Measurements from ENCODE around the gene UBR1.
"Not testable (repeated sequence)": the region's sequence is repeated elsewhere in the genome, so short reads cannot be mapped to it uniquely, and the experiment has no call there.

Gene UBR1

GRCh38 chr15:42954291-42954690 lies 151.5 kb downstream of the UBR1 start:
- no peak for FAIRE-seq

- FAIRE-seq = not testable (repeated sequence)
Observed at GRCh38 chr15:42948898-42949297, 156.9 kb downstream of the UBR1 start.

GRCh38 chr15:42940527-42940926 lies 165.3 kb downstream of the UBR1 start:
- FAIRE-seq = no peak

- FAIRE-seq = no peak
Observed at GRCh38 chr15:42939841-42940240, 166.0 kb downstream of the UBR1 start.

- FAIRE-seq = no peak
Observed at GRCh38 chr15:42937143-42937542, 168.7 kb downstream of the UBR1 start.

- FAIRE-seq = no peak
Observed at GRCh38 chr15:42933886-42934667, 171.8 kb downstream of the UBR1 start.

GRCh38 chr15:42932833-42933515 lies 172.9 kb downstream of the UBR1 start:
- no peak for FAIRE-seq

- FAIRE-seq = no peak
Observed at GRCh38 chr15:42931702-42932486, 173.9 kb downstream of the UBR1 start.

DNA sequence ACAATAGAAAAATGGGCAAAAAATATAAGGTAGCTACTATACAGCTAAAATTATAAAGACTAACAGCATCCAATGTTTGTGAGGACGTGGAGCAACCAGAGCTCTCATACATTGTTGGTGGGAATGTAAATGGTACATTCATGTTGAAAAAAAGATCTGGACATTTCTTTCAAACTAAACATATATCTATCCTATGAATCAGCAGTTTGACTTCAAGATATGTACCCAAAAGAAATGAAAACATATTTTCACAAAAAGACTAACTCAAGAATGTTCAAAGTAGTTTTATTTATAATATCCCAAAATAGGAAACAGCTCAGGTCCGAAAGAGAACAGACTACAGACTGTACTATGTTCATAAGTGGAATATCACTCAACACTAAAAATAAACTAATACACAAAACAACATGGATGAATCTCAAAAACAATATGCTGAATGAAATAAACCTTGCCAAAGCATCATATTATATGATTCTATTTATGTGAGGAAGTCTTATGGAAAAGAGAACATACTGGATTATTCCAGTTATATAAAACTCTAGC lies 176.5 kb downstream of the UBR1 start:
- no peak for FAIRE-seq

- FAIRE-seq = no peak
Observed at GRCh38 chr15:42921342-42921731, 184.5 kb downstream of the UBR1 start.

DNA sequence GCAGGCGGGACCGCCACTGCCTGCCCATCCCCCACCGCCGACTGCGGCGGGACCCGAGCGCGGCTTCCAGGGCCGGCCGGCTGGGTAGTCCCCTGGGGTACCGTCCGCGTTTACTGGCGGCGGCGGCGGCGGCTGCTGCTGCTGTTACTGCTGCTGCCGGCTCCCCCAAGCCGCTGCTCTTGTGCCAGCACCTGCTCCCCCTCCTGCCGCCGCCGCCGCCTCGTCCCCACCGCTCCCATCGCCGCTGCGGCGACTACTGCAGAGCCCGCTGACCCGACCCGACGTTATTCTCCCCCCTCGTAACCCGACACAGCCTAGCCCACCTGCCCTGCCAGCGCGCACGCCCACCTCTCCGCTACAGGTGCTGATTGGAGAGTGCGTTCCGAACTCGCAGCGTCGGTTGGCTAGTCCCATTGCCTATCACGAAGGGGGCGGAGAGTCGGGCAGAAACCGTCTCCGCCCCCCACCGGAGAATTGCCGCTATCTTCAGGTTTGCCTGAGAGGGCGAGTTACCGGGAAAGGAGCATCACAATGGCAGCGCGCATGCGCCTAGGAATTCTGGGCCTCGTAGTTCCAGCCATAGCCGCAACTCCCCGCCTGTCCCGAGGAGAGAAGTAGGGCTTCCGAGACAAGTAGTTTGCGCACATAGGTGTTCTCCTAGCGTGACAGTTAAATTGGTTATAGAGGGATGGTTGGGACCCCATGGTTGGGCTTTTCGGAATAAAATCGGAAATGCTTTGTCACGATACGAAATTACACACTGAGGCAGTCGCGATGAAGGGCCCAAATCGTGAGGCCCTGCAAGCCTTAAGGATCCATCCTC lies 185.1 kb downstream of the UBR1 start, which contains the start of gene TTBK2:
Gene TTBK2 (minus strand): TSS at position 260 of the 823 bp plus-strand sequence. CDS start 42,161 bp downstream, outside the sequence.
- FAIRE-seq = peak; percentile 96

GRCh38 chr15:42919799-42920518 lies 185.9 kb downstream of the UBR1 start:
- no peak for FAIRE-seq

DNA sequence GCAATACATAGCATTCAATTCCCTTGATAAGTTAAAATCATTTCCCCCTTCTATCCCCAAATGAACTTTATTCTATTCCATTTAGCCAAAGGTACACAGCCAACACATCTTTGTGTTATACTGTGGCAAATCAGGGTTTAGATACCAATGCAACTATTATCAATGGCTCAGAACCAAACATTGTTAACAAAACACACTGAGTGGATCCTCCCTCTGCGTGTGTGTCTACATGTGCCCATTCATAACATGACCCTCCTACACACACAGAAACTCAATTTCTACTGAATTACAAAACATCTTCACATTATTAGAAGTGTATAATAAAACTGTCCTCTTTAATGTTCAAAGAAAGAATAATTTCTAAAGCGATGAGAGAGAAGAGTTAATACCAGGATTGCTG lies 186.5 kb downstream of the UBR1 start:
- FAIRE-seq = no peak

DNA sequence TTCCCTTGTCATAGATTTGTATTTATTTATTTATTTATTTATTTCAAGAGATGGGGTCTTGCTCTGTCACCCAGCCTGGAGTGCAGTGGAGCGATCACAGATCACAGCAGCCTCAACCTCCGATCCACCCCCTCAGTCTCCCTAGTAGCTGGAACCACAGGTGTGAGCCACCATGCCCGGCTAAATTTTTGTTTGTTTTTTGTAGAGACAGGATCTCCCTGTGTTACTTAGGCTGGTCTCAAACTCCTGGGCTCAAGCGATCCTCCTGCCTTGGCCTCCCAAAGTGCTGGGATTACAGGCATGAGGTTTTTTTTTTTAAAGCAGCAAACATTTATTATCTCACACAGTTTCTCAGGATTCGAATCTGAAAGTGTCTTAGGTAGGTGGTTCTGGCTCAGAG lies 187.8 kb downstream of the UBR1 start:
- no peak for FAIRE-seq

GRCh38 chr15:42915654-42916315 lies 190.1 kb downstream of the UBR1 start:
- FAIRE-seq = no peak

DNA sequence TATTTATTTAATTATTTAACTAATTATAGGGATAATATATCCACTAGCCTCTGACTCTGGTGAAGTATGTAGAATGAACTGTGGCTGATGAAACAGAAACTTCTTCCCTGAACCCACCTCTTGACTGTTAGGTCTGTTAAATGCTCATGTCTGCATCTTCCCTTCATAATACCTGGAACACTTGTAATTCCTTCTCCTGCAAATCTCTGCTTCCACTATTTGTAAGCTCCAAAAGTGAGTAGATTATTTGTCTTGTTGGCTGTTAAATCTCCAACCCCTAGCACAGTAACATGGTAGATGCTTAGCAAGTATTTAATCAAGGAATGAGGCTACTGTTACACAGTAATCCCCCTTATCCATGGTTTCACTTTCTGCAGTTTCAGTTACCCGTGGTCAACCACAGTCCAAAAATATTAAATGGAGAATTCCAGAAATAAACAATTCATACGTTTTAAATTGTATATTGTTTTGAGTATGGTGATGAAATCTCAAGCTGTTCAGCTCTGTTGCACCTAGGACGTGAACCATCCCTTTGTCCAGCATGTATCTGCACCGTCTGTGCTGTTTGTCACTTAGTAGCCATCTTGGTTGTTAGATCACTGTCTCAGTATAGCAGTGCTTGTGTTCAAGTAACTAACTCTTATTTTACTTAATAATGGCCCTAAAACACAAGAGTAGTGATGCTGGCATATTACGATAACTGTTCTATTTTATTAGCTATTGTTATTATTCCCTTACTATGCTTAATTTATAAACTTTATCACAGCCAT lies 190.9 kb downstream of the UBR1 start:
- FAIRE-seq = no peak

- no peak for FAIRE-seq
Observed at GRCh38 chr15:42911058-42911592, 194.7 kb downstream of the UBR1 start.

DNA sequence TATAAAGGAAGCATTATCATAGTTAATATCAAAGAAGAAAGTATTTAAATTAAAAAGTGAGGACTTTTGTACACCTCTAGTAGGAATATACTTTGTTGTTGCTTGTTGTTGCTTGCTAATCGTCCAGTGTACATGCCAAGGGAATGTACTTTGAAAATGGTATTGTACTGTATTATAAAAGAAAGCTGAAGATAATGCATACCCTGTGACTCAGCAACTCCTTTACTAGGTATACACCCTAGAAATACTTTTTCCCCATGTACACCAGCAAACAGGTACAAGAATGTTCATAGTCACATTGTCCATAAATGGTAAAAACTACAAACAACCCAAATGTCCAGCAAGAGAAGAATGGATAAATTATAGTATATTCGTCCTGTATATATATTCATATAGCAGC lies 197.3 kb downstream of the UBR1 start:
- no peak for FAIRE-seq

DNA sequence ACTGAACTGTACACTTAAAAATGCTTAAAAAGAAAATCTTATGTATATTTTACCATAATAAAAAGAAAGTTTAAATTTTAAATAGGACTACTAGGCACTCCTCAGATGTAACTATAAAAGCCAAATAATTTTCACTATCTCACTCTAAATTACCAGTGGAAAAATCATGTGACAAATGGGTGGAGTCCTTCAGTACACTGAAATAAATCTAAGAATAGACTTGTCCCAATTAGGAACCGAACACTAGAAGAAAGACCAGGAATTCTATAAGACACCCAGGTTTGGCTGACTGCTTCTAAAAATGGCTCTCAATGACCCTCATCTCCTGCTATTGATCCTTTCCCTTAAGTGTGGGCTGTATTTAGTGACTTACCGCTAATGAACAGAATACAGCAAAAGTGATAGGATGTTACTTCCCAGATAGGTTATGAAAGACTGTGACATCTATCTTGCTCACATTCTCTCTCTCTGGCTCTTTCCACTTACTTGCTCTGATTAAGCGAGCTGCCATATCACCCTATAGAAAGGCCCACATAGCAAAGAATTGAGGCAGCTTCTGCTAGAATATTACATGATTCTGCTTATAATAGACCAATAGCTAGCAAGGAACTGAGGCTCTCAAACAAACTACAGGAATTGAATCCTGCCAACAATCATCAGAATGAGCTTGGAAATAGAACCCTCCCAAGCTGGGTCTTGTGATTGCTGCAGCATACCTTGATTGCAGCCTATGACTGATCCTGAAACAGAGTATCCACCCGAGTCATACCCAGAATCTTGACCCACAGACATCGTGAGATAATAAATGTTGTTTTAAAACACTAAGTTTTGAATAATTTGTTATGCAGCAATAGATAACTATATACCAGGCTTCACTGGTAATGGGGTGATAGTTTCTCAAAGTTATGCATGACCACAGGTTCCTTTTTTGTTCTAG lies 202.2 kb downstream of the UBR1 start:
- no peak for FAIRE-seq

Data from A204.1 (cell line).